NCI-H1417 (cell line): Measurements from ENCODE around the gene MYOD1.
A peak's percentile ranks its signal among the peaks of the same experiment; 100 is the strongest.

Experiments used
- DNase-seq, 3 experiments: peaks; one replicate each; lab custom pipeline; 2025; lab: John Stamatoyannopoulos, UW

Gene MYOD1

DNA sequence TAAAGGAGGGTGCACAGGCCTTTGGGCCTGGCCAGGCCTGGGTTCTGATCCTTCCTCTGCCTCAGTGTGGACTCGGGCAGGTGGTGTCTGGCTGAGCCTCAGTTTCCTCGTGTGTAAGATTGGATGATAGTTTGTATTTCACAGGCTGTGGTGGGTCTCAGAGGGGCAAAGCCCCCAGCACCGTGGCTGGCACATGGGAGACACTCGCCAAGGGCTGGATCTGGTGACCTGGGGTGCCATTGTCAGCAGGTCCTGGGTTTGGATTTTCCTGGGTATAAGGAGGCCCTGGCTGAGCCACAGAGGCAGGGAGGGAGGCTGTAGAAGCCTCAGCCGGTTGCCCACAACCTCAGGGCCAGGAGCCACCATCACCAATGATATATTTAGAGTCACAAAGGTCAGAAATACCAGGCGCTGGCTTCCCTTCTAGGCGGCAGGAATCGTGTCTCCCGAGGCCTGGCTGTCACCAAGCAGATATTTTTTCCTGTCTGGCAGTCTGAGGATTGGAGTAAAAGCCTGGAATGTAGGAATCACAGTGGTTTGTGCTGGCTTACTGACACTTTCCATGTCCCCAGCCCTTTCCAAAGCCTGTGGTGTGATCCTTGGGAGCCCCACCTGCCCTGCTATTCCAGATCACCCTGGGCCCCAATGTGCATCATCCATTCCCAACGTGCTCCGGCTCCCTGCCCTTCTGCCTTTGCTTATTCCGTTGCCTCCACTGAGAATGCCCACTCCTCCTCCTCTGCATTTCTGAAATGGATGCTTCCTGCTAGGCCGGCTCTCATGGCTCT is 30.8 kb downstream of the MYOD1 start:
- DNase-seq = no peak

DNA sequence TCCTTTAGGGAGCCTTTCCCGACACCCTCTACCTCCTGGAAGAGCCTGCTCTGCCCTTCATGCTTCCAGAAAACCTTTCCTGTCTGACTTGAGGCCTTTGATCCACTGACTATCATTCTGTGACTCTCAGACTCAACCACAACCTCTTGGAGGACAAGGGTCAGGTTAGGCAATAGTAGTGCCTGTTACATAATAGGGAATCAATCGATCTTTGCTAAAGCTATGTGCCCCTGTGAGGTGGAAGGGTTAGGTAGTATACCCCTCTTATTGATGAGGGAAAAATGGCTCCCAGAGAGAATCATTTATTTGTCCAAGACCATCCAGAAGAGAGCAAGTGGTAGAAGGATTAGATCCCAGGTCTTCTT is 31.4 kb downstream of the MYOD1 start:
- no peak for DNase-seq

DNA sequence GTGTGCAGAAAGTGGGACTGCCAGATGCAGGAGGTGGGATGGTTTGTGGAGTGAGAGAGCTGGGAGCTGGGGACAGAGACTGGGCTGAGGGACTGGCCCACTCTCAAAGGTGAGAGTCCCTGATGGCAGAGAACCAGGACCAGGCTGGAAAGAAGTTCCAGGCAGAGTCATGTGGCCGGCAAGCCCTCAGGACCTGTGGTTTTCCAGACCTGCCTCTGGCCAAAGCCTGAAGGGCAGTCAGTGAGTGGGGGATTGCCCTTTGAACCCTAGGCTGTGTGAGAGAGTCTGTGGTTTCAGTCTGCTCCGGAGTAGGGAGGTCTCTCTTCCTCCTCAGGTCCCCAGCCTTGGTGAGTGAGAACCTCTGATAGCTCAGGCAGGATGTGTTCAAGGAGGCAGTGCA is 32.2 kb downstream of the MYOD1 start:
- DNase-seq = no peak

DNA sequence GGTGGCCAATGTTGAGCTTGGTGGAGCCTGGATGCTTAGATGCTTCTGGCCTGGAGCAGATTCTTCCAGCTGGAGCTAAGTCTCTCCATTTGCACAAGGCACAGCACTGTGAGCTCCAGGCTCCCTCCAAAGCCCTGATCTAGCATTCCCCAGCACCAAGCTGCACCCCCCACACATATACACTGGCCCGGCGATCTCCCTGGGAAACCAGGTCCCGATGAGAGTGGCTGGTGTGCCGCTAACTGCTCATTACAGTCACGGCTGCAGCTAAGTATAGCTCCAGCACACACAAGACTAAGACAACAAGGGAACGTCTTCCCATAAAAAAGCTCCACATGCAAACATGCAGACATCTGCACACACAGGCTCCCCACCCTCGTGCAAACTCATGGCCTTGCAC is 32.8 kb downstream of the MYOD1 start:
- peak in 2 of 3 experiments; percentile 6 to 41 for DNase-seq

DNA sequence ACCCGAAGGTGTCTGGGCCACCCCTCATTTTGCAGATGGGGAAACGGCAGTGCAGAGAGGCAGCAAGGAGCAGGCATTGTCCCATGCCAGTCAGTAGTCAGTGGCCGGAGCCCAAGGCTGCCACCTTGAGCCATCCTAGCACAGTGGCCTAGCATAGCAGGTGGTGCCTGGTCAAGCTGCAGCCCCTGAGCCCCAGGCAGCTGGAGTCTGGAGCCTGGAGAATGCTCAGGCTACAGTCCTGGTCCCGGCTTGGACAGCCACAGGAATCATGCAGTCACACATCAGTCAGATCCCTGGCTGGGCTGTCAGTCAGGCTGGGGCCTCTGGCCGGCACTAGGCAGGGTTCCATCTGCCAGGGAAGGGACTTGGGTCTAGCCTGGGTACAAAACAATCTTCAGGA is 33.8 kb downstream of the MYOD1 start:
- no peak for DNase-seq

DNA sequence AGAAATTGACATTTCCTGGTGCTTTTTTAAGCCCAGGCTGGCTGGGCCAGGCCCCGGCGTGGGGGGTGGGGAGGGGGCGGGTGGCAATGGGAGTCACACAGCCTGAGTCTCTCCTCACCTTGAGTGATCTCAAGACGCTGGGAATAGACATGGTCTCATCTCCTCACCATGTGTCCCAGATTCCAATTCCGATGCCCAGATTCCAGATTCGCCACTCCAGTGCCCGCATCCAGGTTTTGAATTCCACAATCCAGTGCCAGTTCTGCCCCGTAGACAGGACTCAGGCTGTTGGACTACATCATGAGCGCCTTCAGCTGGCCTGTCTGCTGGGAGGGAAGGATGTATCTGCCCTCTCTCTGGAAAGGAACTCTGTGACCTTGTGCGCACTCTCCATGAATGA is 34.3 kb downstream of the MYOD1 start:
- no peak for DNase-seq

DNA sequence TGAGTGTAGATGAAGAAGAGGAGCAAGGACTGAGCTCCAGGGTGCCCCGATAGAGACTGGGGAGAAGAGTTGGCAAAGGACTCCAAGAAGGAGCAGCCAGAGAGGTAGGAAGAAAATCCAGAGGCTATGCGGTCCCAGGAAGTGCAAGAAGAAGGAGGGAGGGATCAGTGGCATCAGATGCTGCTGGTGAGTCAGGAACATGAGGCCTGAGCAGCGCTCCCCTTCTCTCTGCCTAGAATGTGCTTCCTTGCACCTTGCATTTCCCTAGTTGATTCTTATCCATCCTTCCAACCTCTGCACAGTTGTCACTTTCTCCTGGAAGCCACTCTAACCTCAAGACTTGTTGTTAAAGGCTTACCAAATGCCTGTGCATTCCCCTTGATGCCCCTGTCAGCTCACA is 36.5 kb downstream of the MYOD1 start:
- DNase-seq = no peak

DNA sequence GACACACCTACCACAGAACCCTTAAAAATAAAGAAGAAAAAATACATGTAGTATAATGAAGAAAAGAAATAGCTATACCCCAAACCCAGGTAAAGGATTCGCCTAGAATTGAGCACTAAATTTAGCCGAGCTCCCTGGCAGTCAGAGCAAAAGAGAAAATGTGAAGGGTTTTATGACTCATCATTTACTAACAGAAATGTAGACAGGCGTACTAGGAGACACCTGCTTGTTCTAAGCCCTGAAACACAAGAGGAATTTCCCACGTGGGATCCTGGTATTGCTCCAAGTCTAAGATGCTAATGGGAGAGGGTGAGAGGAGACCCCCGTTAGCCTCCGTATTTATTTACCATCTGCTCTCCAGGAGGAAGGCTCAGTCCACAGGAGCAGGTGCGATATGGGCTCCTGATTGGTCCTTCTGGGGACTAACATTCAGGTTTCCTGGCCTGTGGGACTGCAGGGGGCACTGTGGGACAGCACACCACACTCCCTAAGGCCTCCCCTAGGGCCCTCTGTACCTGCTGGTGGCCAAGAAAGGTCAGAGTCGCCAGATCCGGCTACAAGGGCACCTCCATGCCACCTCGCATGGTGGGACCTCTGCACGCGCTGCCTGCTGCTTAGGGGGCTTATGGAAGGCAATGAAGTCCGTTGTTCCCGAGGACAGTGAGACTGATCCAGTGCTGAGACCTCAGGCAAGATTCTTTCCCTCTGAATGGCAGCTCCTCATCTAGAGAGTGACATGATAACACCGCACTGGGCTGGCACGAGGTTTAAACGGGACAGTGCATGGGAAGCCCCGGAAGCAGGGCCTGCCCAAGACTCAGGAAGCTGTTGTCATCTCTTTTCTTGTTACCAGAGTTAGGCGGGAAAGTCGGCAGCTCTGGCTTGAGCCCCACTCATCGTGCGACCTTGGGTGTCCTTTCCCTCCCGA is 41.0 kb downstream of the MYOD1 start:
- peak; percentile 20 to 56 (median 35) for DNase-seq

DNA sequence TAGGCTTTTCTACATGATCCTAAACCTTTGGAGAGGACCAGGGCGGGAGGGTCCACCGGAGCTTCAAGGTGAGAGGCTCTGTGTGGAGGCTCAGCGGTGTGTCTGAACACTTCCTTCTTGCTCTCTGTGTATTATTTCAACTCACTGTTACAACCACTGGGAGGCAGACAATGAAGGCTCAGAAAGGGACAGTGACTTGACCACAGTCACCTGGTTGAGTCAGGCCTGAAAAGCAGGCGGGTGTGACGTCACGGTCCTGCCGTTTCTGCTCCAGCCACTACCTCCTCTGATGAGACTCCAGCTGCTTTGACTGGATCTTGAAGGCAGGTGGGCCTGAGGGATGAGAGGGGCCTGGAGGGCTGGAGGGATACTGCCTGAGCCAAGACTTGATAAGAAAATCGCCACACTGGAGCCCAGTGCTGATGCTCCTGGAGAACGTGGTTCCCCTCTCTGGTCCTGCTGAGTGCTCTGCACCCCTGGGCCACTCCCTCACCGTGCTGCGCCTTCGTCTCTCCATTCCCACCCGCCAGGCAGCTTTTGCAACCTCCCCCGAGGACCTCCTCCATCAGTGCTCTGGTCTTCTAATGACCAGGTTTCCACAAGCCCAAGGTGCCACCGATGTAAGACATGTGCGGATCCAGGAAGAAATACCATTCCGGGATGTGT is 43.1 kb downstream of the MYOD1 start:
- DNase-seq = no peak

DNA sequence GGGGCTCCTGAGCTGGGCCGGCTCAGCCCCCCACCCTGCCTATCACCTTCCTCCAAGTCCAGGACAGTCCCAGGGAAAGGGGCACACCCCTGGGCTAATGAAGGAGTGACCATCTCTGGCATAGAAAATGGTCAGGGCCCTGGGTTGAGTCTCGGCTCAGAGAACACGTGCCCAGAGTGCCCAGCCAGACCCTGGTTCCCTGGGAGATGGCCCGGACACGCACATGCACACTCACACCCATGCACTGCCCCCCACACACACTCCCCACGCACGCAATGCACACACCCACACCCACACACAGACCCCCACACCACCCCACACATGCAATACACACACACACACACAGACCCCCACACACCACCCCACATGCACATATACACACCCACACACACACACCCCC is 43.9 kb downstream of the MYOD1 start:
- no peak for DNase-seq

DNA sequence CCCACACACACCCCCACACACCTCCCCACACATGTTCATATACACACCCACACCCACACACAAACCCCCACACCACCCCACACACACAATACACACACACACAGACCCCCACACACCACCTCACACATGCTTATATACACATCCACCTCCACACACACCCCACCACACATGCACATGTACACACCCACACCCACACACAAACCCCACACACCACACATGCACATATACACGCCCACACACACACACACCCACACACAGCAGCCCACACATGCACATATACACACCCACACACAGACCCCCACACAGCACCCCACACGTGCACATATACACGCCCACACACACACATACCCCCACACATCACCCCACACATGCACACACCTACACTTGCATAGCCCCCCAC is 44.3 kb downstream of the MYOD1 start:
- no peak for DNase-seq

DNA sequence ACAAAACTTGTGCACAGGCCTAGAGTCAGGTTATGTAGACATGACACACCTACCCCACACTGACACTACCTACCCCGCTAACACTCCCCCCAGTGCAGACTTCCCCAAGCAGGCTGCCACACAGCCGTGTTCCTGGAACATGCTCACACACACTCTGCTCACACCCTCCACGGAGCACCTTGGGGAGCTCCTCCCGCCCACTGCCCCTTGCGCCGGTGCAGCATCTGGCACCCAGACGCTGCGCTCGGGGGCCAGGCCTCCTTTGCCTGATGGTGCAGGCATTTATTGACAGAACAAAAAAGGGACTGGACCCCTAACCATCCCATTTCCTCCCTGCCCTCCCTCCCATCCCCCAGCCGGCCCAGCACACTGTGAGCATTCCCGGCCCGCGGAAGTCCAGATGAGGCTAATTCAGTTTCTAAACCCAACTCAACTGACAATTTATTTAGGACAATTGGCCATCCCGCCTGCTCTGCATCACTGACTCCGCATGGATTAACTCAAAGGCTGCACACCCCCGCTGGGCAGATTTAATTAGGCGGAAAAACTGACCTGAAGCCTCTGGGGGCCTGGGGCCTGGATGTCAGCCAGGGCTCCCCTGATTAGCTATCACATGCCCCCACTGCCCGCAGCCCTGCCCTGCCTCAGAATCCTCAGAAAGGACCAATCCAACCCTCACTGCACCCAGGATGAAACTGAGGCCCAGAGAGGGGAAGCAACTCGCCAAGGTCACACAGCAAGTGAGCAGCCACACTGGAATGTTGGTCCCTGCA is 45.3 kb downstream of the MYOD1 start:
- DNase-seq = peak in 2 of 3 experiments; percentile 20 to 50

DNA sequence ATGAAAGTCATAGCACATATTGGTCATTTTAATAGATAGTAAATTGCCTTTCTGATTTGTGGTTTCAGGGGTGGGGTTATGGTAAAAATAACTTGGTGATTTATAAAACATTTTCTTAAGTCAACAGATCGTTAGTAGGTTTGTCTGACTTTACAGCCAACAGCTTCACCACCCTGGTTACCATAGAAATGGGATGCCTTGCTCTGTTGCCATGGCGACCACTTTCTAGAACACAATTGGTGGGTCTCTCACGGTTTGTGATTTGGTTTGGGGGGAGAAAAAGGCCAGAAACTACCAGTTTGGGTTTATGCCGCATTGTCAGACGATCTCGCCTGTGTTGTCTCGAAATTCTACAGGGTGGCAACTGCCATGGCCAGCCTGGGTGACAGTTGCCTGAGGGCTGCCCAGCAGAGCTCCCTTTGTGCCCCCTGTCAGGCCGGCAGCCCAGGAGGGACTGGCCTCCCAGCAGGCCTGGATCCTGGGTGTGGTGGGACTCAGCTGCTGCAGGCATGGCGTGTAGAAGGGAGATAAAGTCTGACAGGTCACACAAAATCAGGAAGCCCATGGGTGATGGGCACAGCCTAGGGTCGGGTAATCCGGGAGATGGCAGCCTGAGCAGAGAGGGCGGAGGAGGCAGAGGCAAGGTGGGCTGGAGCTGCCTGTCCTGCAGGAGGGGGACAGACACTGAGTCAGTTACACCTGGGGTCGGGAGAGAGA is 46.1 kb downstream of the MYOD1 start:
- DNase-seq = peak in 2 of 3 experiments; percentile 25 to 59

DNA sequence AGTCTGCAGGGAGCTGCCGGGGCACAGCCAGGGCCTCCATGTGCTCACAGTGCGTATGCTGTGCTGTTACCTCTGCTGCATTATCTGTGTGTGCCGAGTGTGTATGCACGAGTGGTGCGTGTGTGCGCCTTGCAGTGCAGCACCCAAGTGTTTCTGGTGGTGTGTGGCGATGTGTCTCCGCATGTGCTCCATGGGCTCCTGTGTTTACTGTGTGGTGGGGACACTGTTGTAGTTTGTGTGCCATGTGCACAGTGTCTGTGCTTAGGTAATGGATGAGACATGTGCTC is 46.6 kb downstream of the MYOD1 start:
- no peak for DNase-seq

DNA sequence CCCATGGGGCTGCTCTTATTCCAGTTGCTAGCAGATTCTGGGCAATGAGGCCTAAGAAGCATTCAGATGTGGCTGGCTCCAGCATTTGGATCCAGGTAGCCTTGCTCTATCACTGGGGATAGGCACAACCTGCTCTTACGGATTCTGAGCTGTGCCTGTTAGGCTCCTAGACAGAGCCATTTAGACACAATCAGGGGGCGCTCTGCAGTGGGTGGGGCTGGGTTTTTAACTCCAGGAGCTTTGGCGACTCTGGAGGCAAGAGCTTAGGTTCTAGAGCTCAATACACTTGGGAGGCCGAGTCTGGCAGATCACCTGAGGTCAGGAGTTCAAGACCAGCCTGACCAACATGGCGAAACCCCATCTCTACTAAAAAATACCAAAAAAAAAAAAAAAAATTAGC is 47.2 kb downstream of the MYOD1 start:
- DNase-seq = no peak

DNA sequence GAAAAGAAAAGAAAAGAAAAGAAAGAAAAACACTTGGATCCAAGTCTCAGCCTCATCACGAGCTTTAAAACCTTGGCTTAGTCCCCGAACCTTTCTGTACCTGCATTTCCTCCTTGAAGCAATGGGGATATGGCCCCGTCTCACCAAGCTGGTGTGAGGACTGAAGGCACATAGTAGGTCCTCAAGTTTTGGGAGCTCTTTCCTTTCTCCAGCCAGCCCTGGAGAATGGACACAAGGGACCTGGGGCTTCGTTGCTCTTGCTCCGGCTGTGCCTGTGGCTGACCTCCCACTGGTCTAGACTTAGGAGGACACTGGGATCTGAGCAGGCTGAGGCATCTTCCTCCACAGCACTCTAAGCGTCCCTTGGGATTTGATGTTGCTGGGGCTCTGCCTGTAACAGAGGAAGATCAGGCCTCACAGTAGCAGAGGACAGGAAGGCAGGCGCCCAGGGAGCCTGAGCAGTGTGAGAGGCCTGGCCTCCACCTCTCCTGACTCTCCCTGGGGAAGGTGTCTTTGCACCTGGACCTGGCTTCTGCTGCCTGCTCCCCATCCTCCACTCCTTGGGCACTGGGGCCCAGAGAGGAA is 48.0 kb downstream of the MYOD1 start:
- peak in 1 of 3 experiments; percentile 26 for DNase-seq

DNA sequence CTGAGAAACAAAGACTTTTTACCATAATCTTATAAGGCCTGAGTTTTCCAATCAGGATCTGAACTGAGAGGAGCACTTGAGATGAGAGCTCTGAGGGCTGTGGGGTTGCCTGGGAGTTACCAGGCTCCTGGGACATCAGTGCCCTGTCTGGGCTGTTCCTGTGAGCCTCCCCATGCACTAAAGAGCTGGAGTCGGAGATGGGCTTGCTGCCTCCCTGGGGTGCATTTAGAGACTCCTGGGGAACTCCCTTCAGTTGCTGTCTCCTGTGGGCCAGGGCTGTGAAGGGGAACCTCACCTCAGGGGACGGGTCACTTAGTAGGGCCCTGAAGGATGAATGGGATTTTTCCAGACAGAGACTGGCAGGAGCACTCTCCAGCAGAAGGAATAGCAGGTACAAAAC is 48.5 kb downstream of the MYOD1 start:
- no peak for DNase-seq

DNA sequence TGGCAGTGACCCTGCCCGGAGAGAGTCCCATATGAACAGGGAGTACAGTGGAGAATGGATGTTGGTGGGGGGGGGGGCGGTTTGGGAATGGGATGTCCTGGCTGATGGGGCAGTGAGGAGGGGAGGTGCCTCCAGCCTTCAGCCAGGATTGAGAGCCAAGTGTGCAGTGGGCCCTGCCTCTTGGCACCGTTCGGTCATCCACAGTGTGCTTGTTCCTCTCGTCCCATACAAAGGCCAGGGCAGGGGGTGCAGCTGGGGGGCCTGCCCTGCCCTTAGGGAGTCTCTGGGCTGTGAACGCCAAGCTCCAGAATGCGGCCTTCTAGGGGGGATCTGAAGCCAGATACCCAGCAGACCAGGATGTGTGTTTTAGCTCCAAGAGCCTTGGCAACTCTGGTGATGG is 49.2 kb downstream of the MYOD1 start:
- DNase-seq = no peak

DNA sequence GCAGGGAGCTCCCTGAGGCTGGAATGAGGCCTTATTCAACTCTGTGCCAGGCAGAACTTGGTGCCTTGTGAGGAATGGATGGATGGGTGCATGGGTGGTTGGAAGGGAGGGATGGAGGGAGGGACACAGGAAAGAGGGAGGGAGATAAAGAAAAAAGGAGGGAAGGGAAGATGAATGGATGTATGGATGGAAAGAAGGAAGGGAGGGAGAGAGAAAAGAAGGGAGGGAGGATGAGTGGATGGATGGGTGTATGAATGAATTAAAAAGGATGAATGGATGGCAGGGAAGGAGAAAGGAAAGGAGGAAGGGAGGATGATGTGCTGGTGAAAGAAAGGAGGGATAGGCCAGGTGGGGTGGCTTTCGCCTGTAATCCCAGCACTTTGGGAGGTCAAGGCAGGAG is 49.8 kb downstream of the MYOD1 start:
- DNase-seq = no peak

DNA sequence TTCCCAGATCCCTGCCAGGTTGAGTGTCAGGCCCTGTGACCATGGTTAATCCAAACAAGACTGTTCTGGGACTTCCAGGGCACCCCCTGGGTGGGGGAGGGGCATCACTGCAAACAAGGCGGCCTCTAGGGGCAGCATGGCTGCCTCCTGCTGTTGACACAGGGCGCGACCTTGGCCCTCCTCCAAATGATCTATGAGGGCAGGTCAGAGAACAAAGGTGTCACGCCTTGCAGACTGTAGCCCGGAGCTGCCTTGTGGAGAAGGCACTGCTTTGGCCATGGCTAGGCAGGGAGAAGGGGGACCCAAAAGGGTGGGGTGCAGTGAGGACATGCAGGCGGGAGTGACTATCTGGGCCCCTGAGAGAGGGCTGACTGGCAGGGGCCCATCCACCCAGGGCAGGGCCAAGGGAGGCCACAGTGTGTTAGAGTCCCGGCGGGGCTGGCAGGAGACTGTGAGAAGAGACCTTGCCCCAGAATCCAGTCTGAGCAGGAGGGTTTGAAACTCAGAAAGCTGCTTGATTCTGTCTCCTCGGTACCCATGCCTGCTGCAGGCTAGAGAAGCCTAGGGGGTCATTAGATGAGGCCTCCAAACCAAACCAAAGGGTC is 50.8 kb downstream of the MYOD1 start:
- DNase-seq = peak in 2 of 3 experiments; percentile 23 to 49

DNA sequence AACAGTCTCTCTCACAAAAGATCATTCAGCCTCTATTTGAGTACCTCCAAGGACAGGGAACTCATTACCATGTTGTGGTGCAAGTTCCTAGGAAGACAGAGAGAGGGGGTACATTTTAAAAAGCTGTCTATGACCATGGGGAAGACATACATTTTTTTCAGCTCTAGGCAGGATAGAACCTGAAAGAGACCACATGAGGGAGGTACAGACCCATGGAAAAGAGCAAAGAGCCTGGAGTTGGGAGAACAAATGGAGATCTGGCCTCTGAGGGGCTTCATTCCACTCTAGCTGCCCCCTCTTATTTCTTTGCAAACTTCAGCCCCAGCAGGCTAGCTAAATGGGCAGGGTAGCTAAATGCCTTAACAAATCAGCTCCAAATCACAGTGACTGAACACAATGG is 51.5 kb downstream of the MYOD1 start:
- DNase-seq = no peak
